HEK293T (cell line): ENCODE data around the gene SBK3.

Experiments used
- CTCF ChIA-PET: fragments of 350-600 bp; formaldehyde crosslinking; extraction: SDS; loops from one replicate; lab custom pipeline; 2021; ENCODE audit warnings: antibody characterized with exemption, inconsistent platforms; lab: Yijun Ruan, JAX
- POLR2A ChIA-PET: fragments of 350-600 bp; formaldehyde crosslinking; extraction: SDS; loops from one replicate; lab custom pipeline; 2020; ENCODE audit warnings: antibody characterized with exemption, inconsistent platforms; lab: Yijun Ruan, JAX
- DNase-seq: peaks from one replicate; pipeline ENCODE4 v3.0.0; 2012; ENCODE audit warnings: mixed read lengths; ENCODE audit errors: extremely low spot score
- ARNT ChIP-seq: fragments of 450-650 bp; IDR thresholded peaks from 2 replicates; pipeline ENCODE4 v1.6.1; 2017; ENCODE audit warnings: mild to moderate bottlenecking
- BHLHE40 ChIP-seq: fragments of 450-650 bp; IDR thresholded peaks from 2 replicates; pipeline ENCODE4 v1.6.1; 2016; ENCODE audit warnings: mild to moderate bottlenecking, moderate library complexity, borderline replicate concordance
- CTBP1 ChIP-seq: fragments of 450-650 bp; IDR thresholded peaks from 2 replicates; pipeline ENCODE4 v1.6.1; 2016; ENCODE audit warnings: borderline replicate concordance
- ELF4 ChIP-seq: fragments of 450-650 bp; IDR thresholded peaks from 2 replicates; pipeline ENCODE4 v1.6.1; 2017; ENCODE audit warnings: antibody characterized with exemption
- FOXA1 ChIP-seq: fragments of 450-650 bp; IDR thresholded peaks from 2 replicates; pipeline ENCODE4 v1.6.1; 2016; ENCODE audit warnings: mild to moderate bottlenecking
- FOXK2 ChIP-seq: fragments of 450-650 bp; IDR thresholded peaks from 2 replicates; pipeline ENCODE4 v1.6.1; 2016; ENCODE audit warnings: mild to moderate bottlenecking
- FOXM1 ChIP-seq: fragments of 450-650 bp; IDR thresholded peaks from 2 replicates; pipeline ENCODE4 v1.6.1; 2017; ENCODE audit warnings: mild to moderate bottlenecking, borderline replicate concordance
- HDGF ChIP-seq: fragments of 450-650 bp; IDR thresholded peaks from 2 replicates; pipeline ENCODE4 v1.6.1; 2017; ENCODE audit warnings: antibody characterized with exemption, borderline replicate concordance
- L3MBTL2 ChIP-seq: fragments of 450-650 bp; conservative IDR thresholded peaks from 2 replicates; pipeline ENCODE4 v1.6.1; 2016; ENCODE audit warnings: mild to moderate bottlenecking
- LEF1 ChIP-seq: fragments of 450-650 bp; IDR thresholded peaks from 2 replicates; pipeline ENCODE4 v1.6.1; 2017; ENCODE audit warnings: mild to moderate bottlenecking, borderline replicate concordance
- NFRKB ChIP-seq: fragments of 450-650 bp; IDR thresholded peaks from 2 replicates; pipeline ENCODE4 v1.6.1; 2016; ENCODE audit warnings: mild to moderate bottlenecking, moderate library complexity
- PKNOX1 ChIP-seq: fragments of 450-650 bp; IDR thresholded peaks from 2 replicates; pipeline ENCODE4 v1.6.1; 2016
- SP1 ChIP-seq: fragments of 450-650 bp; IDR thresholded peaks from 2 replicates; pipeline ENCODE4 v1.6.1; 2017
- SUZ12 ChIP-seq: fragments of 450-650 bp; IDR thresholded peaks from 2 replicates; pipeline ENCODE4 v1.6.1; 2016; ENCODE audit warnings: mild to moderate bottlenecking
- TARDBP ChIP-seq: fragments of 450-650 bp; IDR thresholded peaks from 2 replicates; pipeline ENCODE4 v1.6.1; 2016
- ZNF384 ChIP-seq: fragments of 450-650 bp; IDR thresholded peaks from 2 replicates; pipeline ENCODE4 v1.6.1; 2016

Gene SBK3

GRCh38 chr19:55519451-55520311 is 25.7 kb downstream of the SBK3 start:
- ChIA-PET CTCF (no interaction called here), POLR2A (interaction anchor here (0.9 to 1.2 kb wide), 3 partner anchors 43 to 80 kb away, joined by 3 to 5 read pairs (median 5); partner anchors contain the start of genes FIZ1, ZNF524, ZNF579 and ZNF628)
- peak; percentile 46; the same call in 1 of the 2 replicates for TF ChIP-seq CTBP1
- no peak for TF ChIP-seq FOXM1
- DNase-seq, result no peak

- CTCF ChIA-PET, result interaction anchor here (1.3 kb wide), 1 partner anchor 89 kb away, joined by 4 read pairs; no protein-coding TSS in a partner anchor
- TF ChIP-seq ELF4, result no peak
- TF ChIP-seq HDGF, result no peak
- TF ChIP-seq SP1, result no peak
- TF ChIP-seq TARDBP, result no peak
- no peak for TF ChIP-seq ARNT
- TF ChIP-seq FOXK2, result no peak
- TF ChIP-seq NFRKB, result no peak
- no peak for TF ChIP-seq ZNF384
- no peak for TF ChIP-seq PKNOX1
- TF ChIP-seq FOXA1, result no peak
- no peak for TF ChIP-seq CTBP1
- no peak for TF ChIP-seq LEF1
- no peak for TF ChIP-seq FOXM1
- no peak for TF ChIP-seq BHLHE40
- POLR2A ChIA-PET, result interaction anchor here (0.9 kb wide), 1 partner anchor 89 kb away, joined by 3 read pairs; no protein-coding TSS in a partner anchor
- DNase-seq, result peak; percentile 99
These were observed 28.3 kb downstream of the SBK3 start for GRCh38 chr19:55516878-55517620.

GRCh38 chr19:55508120-55508519 is 37.2 kb downstream of the SBK3 start:
- POLR2A ChIA-PET, result interaction anchor here (1.0 to 1.4 kb wide), 3 partner anchors 21 to 91 kb away, joined by 3 read pairs; partner anchors contain the start of genes FIZ1 and NAT14
- CTCF ChIA-PET, result interaction anchor here (0.8 kb wide), 1 partner anchor 40 kb away, joined by 4 read pairs; no protein-coding TSS in a partner anchor
- DNase-seq, result no peak

GRCh38 chr19:55504981-55505380 is 40.4 kb downstream of the SBK3 start:
- POLR2A ChIA-PET, result interaction anchor here (1.9 kb wide), 1 partner anchor 29 kb away, joined by 11 read pairs; the partner anchor contains the start of gene ZNF628
- CTCF ChIA-PET, result interaction anchor here (1.6 to 1.9 kb wide), 2 partner anchors 29 to 37 kb away, joined by 5 to 24 read pairs; no protein-coding TSS in a partner anchor
- TF ChIP-seq NFRKB, result no peak
- no peak for TF ChIP-seq SP1
- no peak for TF ChIP-seq LEF1
- TF ChIP-seq SUZ12, result no peak
- no peak for TF ChIP-seq FOXK2
- no peak for TF ChIP-seq BHLHE40
- TF ChIP-seq ELF4, result no peak
- no peak for TF ChIP-seq HDGF
- no peak for DNase-seq

More at GRCh38 chr19:55508120-55508519, 37.2 kb downstream of the SBK3 start:
- TF ChIP-seq ARNT (no peak), FOXK2 (no peak), NFRKB (no peak), SUZ12 (no peak), FOXA1 (no peak), L3MBTL2 (no peak), ZNF384 (no peak), PKNOX1 (no peak), ELF4 (no peak), BHLHE40 (no peak), LEF1 (no peak), SP1 (no peak)

GRCh38 chr19:55504252-55504603 is 41.1 kb downstream of the SBK3 start:
- ChIA-PET CTCF (interaction anchor here (0.7 to 1.9 kb wide), 6 partner anchors 9 to 77 kb away, joined by 3 to 24 read pairs (median 4); partner anchors contain the start of genes SSC5D and ZNF579), POLR2A (interaction anchor here (0.6 to 1.9 kb wide), 7 partner anchors 13 to 245 kb away, joined by 3 to 11 read pairs (median 3); partner anchors contain the start of genes ISOC2, NAT14, UBE2S and ZNF628)
- no peak for TF ChIP-seq NFRKB
- no peak for TF ChIP-seq HDGF
- TF ChIP-seq BHLHE40, result no peak
- TF ChIP-seq ZNF384, result no peak
- DNase-seq, result no peak
